Tibial nerve (tissue), 4 donors: ENCODE results near the gene ZBTB40.

ENCODE experiments used
- CTCF ChIP-seq, 5 experiments: fragments of 200-600 bp in 3 of 5; fragments of 450-650 bp in 2 of 5; sonication (generic) in 3 of 5; IDR thresholded peaks; one replicate each; pipeline ENCODE4 v1.5.1; 2016 to 2019; ENCODE audit warnings: antibody characterized with exemption in 5 of 5, mild to moderate bottlenecking in 3 of 5, moderate library complexity in 2 of 5
- EP300 ChIP-seq, 2 donors: sonication (generic); formaldehyde crosslinking; IDR thresholded peaks; one replicate each; pipeline ENCODE4 v1.6.1; 2017; ENCODE audit warnings: antibody characterized with exemption in 2 of 2, mild to moderate bottlenecking in 1 of 2
- POLR2A ChIP-seq, 2 donors: fragments of 450-650 bp; IDR thresholded peaks; one replicate each; pipeline ENCODE4 v1.6.1; 2017; ENCODE audit warnings: antibody characterized with exemption in 2 of 2, mild to moderate bottlenecking in 2 of 2, moderate library complexity in 2 of 2

GRCh38 chr1:22450351-22451021 lies 1.2 kb upstream of the ZBTB40 start:
- TF ChIP-seq CTCF (IDR thresholded peaks at IDR 0.05) = no peak
- no peak for TF ChIP-seq EP300 (IDR thresholded peaks at IDR 0.05)
- TF ChIP-seq POLR2A (IDR thresholded peaks at IDR 0.05) = no peak
